Cardiac septum (tissue), 1 donor: ENCODE measurements around the gene SETD2. TPM values are rescaled to one million over a fixed set of nuclear protein-coding genes. Genes with fewer than 3 reads are reported as not detected.
"Not testable (repeated sequence)": the region's sequence is repeated elsewhere in the genome, so short reads cannot be mapped to it uniquely, and the experiment has no call there.

Experiments used
- DNase-seq: peaks from one replicate; pipeline ENCODE4 v3.0.0-alpha.2; 2020; ENCODE audit warnings: low spot score
- intact Hi-C: fragments of 100-400 bp; cut with DNase I; formaldehyde crosslinking; loops from one replicate; pipeline ENCODE4 v1.14.0; 2022
- long read RNA-seq: library from polyadenylated mRNA; unstranded; transcript quantifications from one replicate; pipeline ENCODE4 v2.0.0, GENCODE V29; 2021
- total RNA-seq: library from RNA; stranded (reverse); fragmentation: NEBNext Ultra II Directional; extraction: Animal tissue kit (Norgen Biotek cat#: 25700); gene quantifications from one replicate; pipeline ENCODE4 v1.2.1, GENCODE V29; 2021
- donor health status: DM: no; HTN: no; CAD: no.

SETD2 gene
- total RNA-seq = 35.6 TPM
- long read RNA-seq, partial matches to known transcripts = 6 of 11 reads
- long read RNA-seq, other reads (novel, unspliced or antisense) = 5 of 11 reads

- peak; percentile 96 for DNase-seq
- intact Hi-C loops = loop anchor here (2.0 to 10.0 kb wide), 4 partner anchors 119 to 239 kb away; partner anchors contain the start of genes CCDC12, KIF9, KLHL18 and NBEAL2
Observed at GRCh38 chr3:47164007-47164881, at the start of gene SETD2. TSS of gene SETD2 (minus strand) at chr3:47164113. CDS start at chr3:47163924, 189 bp downstream.

- DNase-seq = no peak
- intact Hi-C loops = no loop called here
Observed at GRCh38 chr3:47210863-47211405, 47.0 kb upstream of the SETD2 start.

- DNase-seq, intact Hi-C loops: not testable (repeated sequence)
Observed at GRCh38 chr3:47206022-47206421, 42.1 kb upstream of the SETD2 start.

GRCh38 chr3:47204875-47205274 is 41.0 kb upstream of the SETD2 start:
- intact Hi-C loops = no loop called here

GRCh38 chr3:47202542-47202941 is 38.6 kb upstream of the SETD2 start:
- intact Hi-C loops = no loop called here
- DNase-seq = no peak

More at GRCh38 chr3:47204875-47205274, 41.0 kb upstream of the SETD2 start:
- no peak for DNase-seq

GRCh38 chr3:47197287-47197686 is 33.4 kb upstream of the SETD2 start:
- no peak for DNase-seq
- intact Hi-C loops = no loop called here

GRCh38 chr3:47194994-47195393 is 31.1 kb upstream of the SETD2 start:
- intact Hi-C loops = no loop called here
- DNase-seq = no peak

GRCh38 chr3:47193871-47194859 is 30.3 kb upstream of the SETD2 start:
- no peak for DNase-seq
- intact Hi-C loops = no loop called here

GRCh38 chr3:47186285-47186684 is 22.4 kb upstream of the SETD2 start:
- intact Hi-C loops = no loop called here
- no peak for DNase-seq

- intact Hi-C loops, DNase-seq: not testable (repeated sequence)
Observed at GRCh38 chr3:47181685-47182084, 17.8 kb upstream of the SETD2 start.

- DNase-seq, intact Hi-C loops: not testable (repeated sequence)
Observed at GRCh38 chr3:47180011-47180410, 16.1 kb upstream of the SETD2 start.

GRCh38 chr3:47176582-47176981 is 12.7 kb upstream of the SETD2 start:
- no peak for DNase-seq
- intact Hi-C loops = no loop called here

GRCh38 chr3:47163169-47164006 is 525 bp downstream of the SETD2 start:
- peak; percentile 79 for DNase-seq
- intact Hi-C loops = loop anchor here (2.0 to 10.0 kb wide), 4 partner anchors 119 to 239 kb away; partner anchors contain the start of genes CCDC12, KIF9, KLHL18 and NBEAL2

GRCh38 chr3:47162697-47163168 is 1.2 kb downstream of the SETD2 start:
- intact Hi-C loops = loop anchor here (5.0 to 10.0 kb wide), 3 partner anchors 188 to 238 kb away; partner anchors contain the start of genes CCDC12, NBEAL2 and PTPN23
- no peak for DNase-seq

- intact Hi-C loops = loop anchor here (5.0 to 10.0 kb wide), 3 partner anchors 187 to 237 kb away; partner anchors contain the start of genes CCDC12, NBEAL2 and PTPN23
- DNase-seq = no peak
Observed at GRCh38 chr3:47161983-47162696, 1.8 kb downstream of the SETD2 start.

GRCh38 chr3:47159820-47160219 is 4.1 kb downstream of the SETD2 start:
- intact Hi-C loops = loop anchor here (5.0 to 10.0 kb wide), 3 partner anchors 185 to 235 kb away; partner anchors contain the start of genes CCDC12, NBEAL2 and PTPN23
- no peak for DNase-seq

- intact Hi-C loops = no loop called here
- DNase-seq = no peak
Observed at GRCh38 chr3:47158208-47158607, 5.7 kb downstream of the SETD2 start.
